Panc1 (cell line): ENCODE data around the gene ANKRD33B. TPM values are rescaled to one million over a fixed set of nuclear protein-coding genes. Genes with fewer than 3 reads are reported as not detected.
"Not testable (repeated sequence)": the region's sequence is repeated elsewhere in the genome, so short reads cannot be mapped to it uniquely, and the experiment has no call there.

ENCODE experiments used
- ATAC-seq: fragments of 200-7000 bp; cut with Tn5 transposase; 2 replicates; pipeline ENCODE4 v1.9.1; 2020; ENCODE audit warnings: mild to moderate bottlenecking, moderate library complexity
- BruUV-seq: library from RNA; stranded (reverse); fragments of 400-500 nt; replicated peaks from 2 replicates; lab custom pipeline; 2021; lab: Mats Ljungman, UMichigan
- CTCF ChIA-PET: fragments of 300-600 bp; sonication (Branson Sonifier 250); formaldehyde crosslinking; loops from one replicate; lab custom pipeline; 2022; ENCODE audit warnings: antibody characterized with exemption; lab: Charles Lee
- POLR2A ChIA-PET: fragments of 300-600 bp; sonication (Branson Sonifier 250); formaldehyde crosslinking; loops from one replicate; lab custom pipeline; 2022; ENCODE audit warnings: antibody characterized with exemption; lab: Charles Lee
- DNase-seq: peaks from one replicate; pipeline ENCODE4 v3.0.0-alpha.2; 2010; ENCODE audit warnings: low read depth, low spot score
- H3K27ac ChIP-seq: 2 replicates; pipeline ENCODE4 v1.5.1; 2011; ENCODE audit warnings: mild to moderate bottlenecking, low read length, inconsistent platforms
- H3K27me3 ChIP-seq: fragments of 200-500 bp; sonication (Bioruptor generic); 2 replicates; pipeline ENCODE4 v1.6.0; 2014; ENCODE audit warnings: low read length, inconsistent platforms; ENCODE audit not compliant: control insufficient read depth, insufficient read depth
- H3K36me3 ChIP-seq: fragments of 200-500 bp; sonication (Bioruptor generic); 2 replicates; pipeline ENCODE4 v1.5.1; 2014; ENCODE audit warnings: inconsistent platforms, mild to moderate bottlenecking, low read length, moderate library complexity; ENCODE audit not compliant: control insufficient read depth, insufficient read depth
- H3K4me1 ChIP-seq: 2 replicates; pipeline ENCODE4 v1.5.1; 2011; ENCODE audit warnings: inconsistent platforms, mild to moderate bottlenecking, low read length, moderate library complexity; ENCODE audit not compliant: control insufficient read depth, insufficient read depth
- H3K4me3 ChIP-seq, 2 experiments: 2 replicates each; pipeline ENCODE4 v1.5.1; 2011 to 2012; ENCODE audit warnings: low read depth in 2 of 2, low read length in 2 of 2, mild to moderate bottlenecking in 2 of 2, inconsistent platforms in 1 of 2, moderate library complexity in 1 of 2
- H3K9me3 ChIP-seq: fragments of 200-500 bp; sonication (Bioruptor generic); 2 replicates; pipeline ENCODE4 v1.5.1; 2014; ENCODE audit warnings: low read depth, mild to moderate bottlenecking, inconsistent platforms, low read length, moderate library complexity; ENCODE audit not compliant: control insufficient read depth, insufficient read depth
- POLR2AphosphoS5 ChIP-seq: IDR thresholded peaks from 2 replicates; pipeline ENCODE4 v1.6.1; 2012; ENCODE audit warnings: mild to moderate bottlenecking, low read depth, low read length, moderate library complexity
- SIN3A ChIP-seq: IDR thresholded peaks from 2 replicates; pipeline ENCODE4 v1.6.1; 2012; ENCODE audit warnings: low read depth, mild to moderate bottlenecking, low read length, moderate library complexity, borderline replicate concordance; ENCODE audit not compliant: insufficient read depth
- TCF7L2 ChIP-seq: IDR thresholded peaks from 2 replicates; pipeline ENCODE4 v1.6.1; 2011; ENCODE audit warnings: mild to moderate bottlenecking, low read depth, low read length, inconsistent platforms
- in situ Hi-C: cut with HindIII; loops from 2 replicates; pipeline ENCODE4 v1.10.0; 2016; ENCODE audit warnings: low sequenced_read_pairs, low pct_unique_long_range_greater_than_20kb
- intact Hi-C: fragments of 100-400 bp; cut with micrococcal nuclease; formaldehyde crosslinking; loops from one replicate; pipeline ENCODE4 v1.10.0; 2022; ENCODE audit not compliant: unreplicated experiment
- total RNA-seq: library from RNA; stranded (reverse); gene quantifications from one replicate; pipeline ENCODE4 v1.2.1, GENCODE V29; 2021; ENCODE audit not compliant: unreplicated experiment
- TF ChIP-seq, protein P1 (sequence below), 2 experiments: IDR thresholded peaks; 2 replicates each; pipeline ENCODE4 v1.6.1; 2011 to 2012; ENCODE audit warnings: low read depth in 2 of 2, control low read depth in 1 of 2, low read length in 1 of 2, mild to moderate bottlenecking in 1 of 2, moderate library complexity in 1 of 2; ENCODE audit not compliant: insufficient read depth in 1 of 2
- TF ChIP-seq, protein P2 (sequence below): fragments of 450-650 bp; IDR thresholded peaks from 2 replicates; pipeline ENCODE4 v1.5.1; 2017; ENCODE audit warnings: mild to moderate bottlenecking

ANKRD33B gene
- total RNA-seq, 1 experiment from 2014 or later, result 19.1 TPM

GRCh38 chr5:10567781-10568321, 4.0 kb downstream of the ANKRD33B start:
- in situ Hi-C loops (no loop called here), intact Hi-C loops (loop anchor here (5.0 to 10.0 kb wide), 2 partner anchors 59 to 113 kb away; no protein-coding TSS in a partner anchor)
- Histone ChIP-seq H3K36me3 (no peaks in the 10 kb centered on the region), H3K27ac (no peak overlapping the region), H3K4me3 (no peak overlapping the region; a peak in 1 of 4 replicates), H3K27me3 (no peaks in the 10 kb centered on the region), H3K9me3 (no peaks in the 10 kb centered on the region), H3K4me1 (peaks cover 28% of the 10 kb centered on the region)
- no peak for DNase-seq
- TF ChIP-seq TCF7L2 (no peak), SIN3A (no peak), POLR2AphosphoS5 (no peak)
- TF ChIP-seq, protein P1, sequence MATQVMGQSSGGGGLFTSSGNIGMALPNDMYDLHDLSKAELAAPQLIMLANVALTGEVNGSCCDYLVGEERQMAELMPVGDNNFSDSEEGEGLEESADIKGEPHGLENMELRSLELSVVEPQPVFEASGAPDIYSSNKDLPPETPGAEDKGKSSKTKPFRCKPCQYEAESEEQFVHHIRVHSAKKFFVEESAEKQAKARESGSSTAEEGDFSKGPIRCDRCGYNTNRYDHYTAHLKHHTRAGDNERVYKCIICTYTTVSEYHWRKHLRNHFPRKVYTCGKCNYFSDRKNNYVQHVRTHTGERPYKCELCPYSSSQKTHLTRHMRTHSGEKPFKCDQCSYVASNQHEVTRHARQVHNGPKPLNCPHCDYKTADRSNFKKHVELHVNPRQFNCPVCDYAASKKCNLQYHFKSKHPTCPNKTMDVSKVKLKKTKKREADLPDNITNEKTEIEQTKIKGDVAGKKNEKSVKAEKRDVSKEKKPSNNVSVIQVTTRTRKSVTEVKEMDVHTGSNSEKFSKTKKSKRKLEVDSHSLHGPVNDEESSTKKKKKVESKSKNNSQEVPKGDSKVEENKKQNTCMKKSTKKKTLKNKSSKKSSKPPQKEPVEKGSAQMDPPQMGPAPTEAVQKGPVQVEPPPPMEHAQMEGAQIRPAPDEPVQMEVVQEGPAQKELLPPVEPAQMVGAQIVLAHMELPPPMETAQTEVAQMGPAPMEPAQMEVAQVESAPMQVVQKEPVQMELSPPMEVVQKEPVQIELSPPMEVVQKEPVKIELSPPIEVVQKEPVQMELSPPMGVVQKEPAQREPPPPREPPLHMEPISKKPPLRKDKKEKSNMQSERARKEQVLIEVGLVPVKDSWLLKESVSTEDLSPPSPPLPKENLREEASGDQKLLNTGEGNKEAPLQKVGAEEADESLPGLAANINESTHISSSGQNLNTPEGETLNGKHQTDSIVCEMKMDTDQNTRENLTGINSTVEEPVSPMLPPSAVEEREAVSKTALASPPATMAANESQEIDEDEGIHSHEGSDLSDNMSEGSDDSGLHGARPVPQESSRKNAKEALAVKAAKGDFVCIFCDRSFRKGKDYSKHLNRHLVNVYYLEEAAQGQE (IDR thresholded peaks at IDR 0.05; ENCODE audit: insufficient read depth in 1 of 2, low read depth in 2 of 2, low read length in 1 of 2), result no peak
- TF ChIP-seq, protein P2, sequence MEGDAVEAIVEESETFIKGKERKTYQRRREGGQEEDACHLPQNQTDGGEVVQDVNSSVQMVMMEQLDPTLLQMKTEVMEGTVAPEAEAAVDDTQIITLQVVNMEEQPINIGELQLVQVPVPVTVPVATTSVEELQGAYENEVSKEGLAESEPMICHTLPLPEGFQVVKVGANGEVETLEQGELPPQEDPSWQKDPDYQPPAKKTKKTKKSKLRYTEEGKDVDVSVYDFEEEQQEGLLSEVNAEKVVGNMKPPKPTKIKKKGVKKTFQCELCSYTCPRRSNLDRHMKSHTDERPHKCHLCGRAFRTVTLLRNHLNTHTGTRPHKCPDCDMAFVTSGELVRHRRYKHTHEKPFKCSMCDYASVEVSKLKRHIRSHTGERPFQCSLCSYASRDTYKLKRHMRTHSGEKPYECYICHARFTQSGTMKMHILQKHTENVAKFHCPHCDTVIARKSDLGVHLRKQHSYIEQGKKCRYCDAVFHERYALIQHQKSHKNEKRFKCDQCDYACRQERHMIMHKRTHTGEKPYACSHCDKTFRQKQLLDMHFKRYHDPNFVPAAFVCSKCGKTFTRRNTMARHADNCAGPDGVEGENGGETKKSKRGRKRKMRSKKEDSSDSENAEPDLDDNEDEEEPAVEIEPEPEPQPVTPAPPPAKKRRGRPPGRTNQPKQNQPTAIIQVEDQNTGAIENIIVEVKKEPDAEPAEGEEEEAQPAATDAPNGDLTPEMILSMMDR, result no peak
- no peak for ATAC-seq
- CTCF ChIA-PET, result no interaction called here
- POLR2A ChIA-PET, result no interaction called here
- no TSS peak for BruUV-seq

DNA sequence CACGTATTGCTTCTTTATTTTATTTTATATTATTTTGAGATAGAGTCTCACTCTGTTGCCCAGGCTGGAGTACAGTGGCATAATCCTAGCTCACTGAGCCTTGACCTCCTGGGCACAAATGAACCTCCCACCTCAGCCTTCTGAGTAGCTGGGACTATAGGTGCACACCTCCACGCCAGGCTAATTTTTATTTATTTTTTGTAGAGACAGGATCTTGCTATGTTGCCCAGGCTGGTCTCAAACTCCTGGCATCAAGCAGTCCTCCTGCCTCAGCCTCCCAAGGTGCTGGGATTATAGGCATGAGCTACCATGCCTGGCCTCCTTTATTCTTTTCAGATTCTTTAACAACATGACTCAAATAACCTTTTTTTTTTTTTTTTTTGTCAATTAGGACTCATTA, 6.7 kb downstream of the ANKRD33B start:
- BruUV-seq, intact Hi-C loops, H3K36me3 ChIP-seq, H3K4me3 ChIP-seq, H3K9me3 ChIP-seq, H3K27ac ChIP-seq, ATAC-seq, DNase-seq, POLR2A ChIA-PET, H3K27me3 ChIP-seq, CTCF ChIA-PET, in situ Hi-C loops: not testable (repeated sequence)
- peaks cover 24% of the 10 kb centered on the region for H3K4me1 ChIP-seq

GRCh38 chr5:10572451-10572850, 8.6 kb downstream of the ANKRD33B start:
- H3K36me3 ChIP-seq, result no peaks in the 10 kb centered on the region
- CTCF ChIA-PET, result no interaction called here
- no peak for TF ChIP-seq SIN3A
- TF ChIP-seq, protein P2, result no peak
- no peak for TF ChIP-seq POLR2AphosphoS5
- TF ChIP-seq, protein P1 (IDR thresholded peaks at IDR 0.05; ENCODE audit: insufficient read depth in 1 of 2, low read depth in 2 of 2, low read length in 1 of 2), result no peak
- no peak for TF ChIP-seq TCF7L2
- no TSS peak for BruUV-seq
- ATAC-seq (no peak), DNase-seq (no peak)
- intact Hi-C loops (no loop called here), in situ Hi-C loops (no loop called here)
- H3K27me3 ChIP-seq, result no peaks in the 10 kb centered on the region
- no peaks in the 10 kb centered on the region for H3K9me3 ChIP-seq
- H3K27ac ChIP-seq, result no peak overlapping the region
- peaks cover 11% of the 10 kb centered on the region for H3K4me1 ChIP-seq
- no peak overlapping the region for H3K4me3 ChIP-seq
- POLR2A ChIA-PET, result no interaction called here
